K562 (cell line): ENCODE results near the gene GPR171. TPM values are rescaled to one million over a fixed set of nuclear protein-coding genes. Genes with fewer than 3 reads are reported as not detected.

Source experiments
- ATAC-seq: fragments of 200-7000 bp; cut with Tn5 transposase; 3 replicates; pipeline ENCODE4 v1.9.1; 2020; ENCODE audit warnings: moderate library complexity
- BruUV-seq: library from RNA; stranded (reverse); fragments of 400-500 nt; replicated peaks from 2 replicates; lab custom pipeline; 2021; lab: Mats Ljungman, UMichigan
- CTCF ChIA-PET: fragments of 300-600 bp; formaldehyde crosslinking; extraction: SDS; loops from one replicate; lab custom pipeline; 2021; ENCODE audit warnings: low intra/inter-chr PET ratio; lab: Yijun Ruan, JAX
- POLR2A ChIA-PET: fragments of 300-600, 350-650 bp; sonication (Branson Sonifier 250); formaldehyde crosslinking; extraction: SDS; loops from one replicate; lab custom pipeline; 2021; ENCODE audit warnings: antibody characterized with exemption, inconsistent platforms; lab: Yijun Ruan, JAX
- DNase-seq, 4 experiments: peaks; one replicate each; pipeline versions ENCODE4 v3.0.0 to v3.0.0-alpha.2; 2011 to 2018; ENCODE audit warnings: low spot score in 3 of 4, mixed read lengths in 3 of 4; ENCODE audit errors: extremely low read depth in 1 of 4
- FAIRE-seq: peaks from 2 replicates; lab custom pipeline; 2011; peaks lifted over from hg19 to GRCh38; lab: Jason Lieb, UNC
- H2AFZ ChIP-seq: 2 replicates; pipeline ENCODE4 v1.6.0; 2011; ENCODE audit warnings: low read depth, low read length, control low read depth, inconsistent platforms
- H3K27ac ChIP-seq: fragments of 200-600 bp; 3 replicates; pipeline ENCODE4 v1.8.0; 2011; ENCODE audit warnings: low read depth, mild to moderate bottlenecking, control low read depth, inconsistent platforms, low read length, moderate library complexity, mixed read lengths; ENCODE audit errors: extremely low read depth
- H3K27me3 ChIP-seq, 2 experiments: fragments of 300-600 bp in 1 of 2; 2 replicates in 1 of 2; 3 replicates in 1 of 2; pipeline versions ENCODE4 v1.6.0 to v1.8.0; 2011; ENCODE audit warnings: inconsistent platforms in 2 of 2, low read length in 2 of 2, mild to moderate bottlenecking in 1 of 2, mixed read lengths in 1 of 2, moderate library complexity in 1 of 2; ENCODE audit not compliant: control insufficient read depth in 2 of 2, insufficient read depth in 2 of 2
- H3K36me3 ChIP-seq: fragments of 300-600 bp; 3 replicates; pipeline ENCODE4 v1.8.0; 2011; ENCODE audit warnings: mild to moderate bottlenecking, low read length, inconsistent platforms; ENCODE audit not compliant: control insufficient read depth, insufficient read depth
- H3K4me1 ChIP-seq, 2 experiments: fragments of 200-600 bp in 1 of 2; replicated peaks in 1 of 2; 2 replicates in 1 of 2; 3 replicates in 1 of 2; pipeline versions ENCODE4 v1.5.1 to v1.8.0; 2011; ENCODE audit warnings: inconsistent platforms in 2 of 2, low read length in 2 of 2, mild to moderate bottlenecking in 1 of 2, mixed read lengths in 1 of 2, moderate library complexity in 1 of 2; ENCODE audit not compliant: control insufficient read depth in 2 of 2, insufficient read depth in 2 of 2
- H3K4me2 ChIP-seq: 2 replicates; pipeline ENCODE4 v1.6.1; 2011; ENCODE audit warnings: low read length, control low read depth, inconsistent platforms, mixed read lengths; ENCODE audit not compliant: insufficient read depth
- H3K4me3 ChIP-seq: fragments of 200-600 bp; sonication (generic), shearing (Covaris generic); 2 replicates; pipeline ENCODE4 v1.5.1; 2016; ENCODE audit warnings: control low read depth, inconsistent platforms
- H3K79me2 ChIP-seq: fragments of 200-600 bp; 3 replicates; pipeline ENCODE4 v1.8.0; 2011; ENCODE audit warnings: low read length, inconsistent platforms; ENCODE audit not compliant: control insufficient read depth, insufficient read depth
- H3K9ac ChIP-seq, 2 experiments: 2 replicates each; pipeline versions ENCODE4 v1.6.0 to v1.6.1; 2011; ENCODE audit warnings: low read depth in 2 of 2, low read length in 2 of 2, control low read depth in 1 of 2, inconsistent platforms in 1 of 2, mild to moderate bottlenecking in 1 of 2, mixed read lengths in 1 of 2; ENCODE audit not compliant: insufficient read depth in 1 of 2
- H3K9me1 ChIP-seq: one replicate; pipeline ENCODE4 v1.6.0; 2011; ENCODE audit warnings: inconsistent platforms, mild to moderate bottlenecking, low read length, moderate library complexity; ENCODE audit not compliant: control insufficient read depth, insufficient read depth
- H3K9me3 ChIP-seq: replicated peaks from 2 replicates; pipeline ENCODE4 v1.5.1; 2011; ENCODE audit warnings: low read depth, low read length, inconsistent platforms; ENCODE audit not compliant: control insufficient read depth, insufficient read depth
- H4K20me1 ChIP-seq: replicated peaks from 2 replicates; pipeline ENCODE4 v1.6.1; 2011; ENCODE audit warnings: low read length, inconsistent platforms, mixed read lengths; ENCODE audit not compliant: control insufficient read depth, insufficient read depth
- CHD1 ChIP-seq: fragments of 200-600 bp; sonication (generic); IDR thresholded peaks from one replicate; pipeline ENCODE4 v1.6.1; 2012; ENCODE audit warnings: mild to moderate bottlenecking, moderate library complexity, low read length, inconsistent platforms
- MED1 ChIP-seq: sonication (generic); formaldehyde crosslinking; IDR thresholded peaks from 2 replicates; pipeline ENCODE4 v1.8.1; 2023; ENCODE audit warnings: missing genetic modification reagents, borderline replicate concordance
- RBBP5 ChIP-seq: fragments of 200-600 bp; sonication (generic); IDR thresholded peaks from 2 replicates; pipeline ENCODE4 v1.6.1; 2012; ENCODE audit warnings: borderline replicate concordance, mild to moderate bottlenecking, low read length, control low read depth, inconsistent platforms; ENCODE audit not compliant: insufficient read depth, poor library complexity, severe bottlenecking
- RBM22 ChIP-seq: fragments of 200-400 bp; formaldehyde crosslinking; IDR thresholded peaks from 2 replicates; pipeline ENCODE4 v1.6.1; 2018; ENCODE audit warnings: low read length, low read depth; ENCODE audit not compliant: poor library complexity, severe bottlenecking
- UBTF ChIP-seq, 2 experiments: IDR thresholded peaks; 2 replicates each; pipeline ENCODE4 v1.6.1; 2012; ENCODE audit warnings: improper control_type of control experiment in 2 of 2, low read depth in 2 of 2, low read length in 2 of 2, borderline replicate concordance in 1 of 2
- WGBS: fragments of 100-300 bp; shearing (Covaris generic); methylation state at CpG from one replicate; pipeline ENCODE4 v1.1.6; 2016; ENCODE audit warnings: low coverage, mixed read lengths; ENCODE audit not compliant: insufficient coverage; ENCODE audit errors: missing lambda C conversion rate; 5-methylcytosine and 5-hydroxymethylcytosine counted together
- in situ Hi-C: fragments of 300-500 bp; cut with MboI; formaldehyde crosslinking; loops from 4 replicates; pipeline ENCODE4 v1.15.0; 2018; ENCODE audit warnings: inconsistent platforms, mixed read lengths
- intact Hi-C: fragments of 100-400 bp; cut with micrococcal nuclease; formaldehyde crosslinking; loops from 2 replicates; pipeline ENCODE4 v1.14.2; 2022
- polyA plus RNA-seq, 8 experiments: library from polyadenylated mRNA; depleted of rRNA in 4 of 8; stranded (reverse) in 5 of 8; unstranded in 3 of 8; fragments of >200 nt; fragmentation: Nextera tagmentation in 2 of 8; fragmentation: Illumina TruSeq in 1 of 8; extraction: Ambion mirVana in 2 of 8; extraction: Trizol in 1 of 8; gene quantifications; 2 replicates each; pipeline versions ENCODE4 v1.2.1 to v1.2.3, GENCODE V29; 2011 to 2014; ENCODE audit warnings: inconsistent platforms in 1 of 8, missing spikeins in 1 of 8
- total RNA-seq, 7 experiments: library from RNA; depleted of rRNA in 6 of 7; stranded (reverse); fragments of >200 nt in 6 of 7; fragmentation: Illumina TruSeq in 2 of 7; extraction: Trizol in 2 of 7; gene quantifications; 2 replicates each; pipeline versions ENCODE4 v1.2.1 to v1.2.3, GENCODE V29; 2011 to 2021; ENCODE audit warnings: low replicate concordance in 1 of 7

The GPR171 gene
- total and polyA plus RNA-seq, 9 of the 15 experiments (the other 6 are each of a cell fraction or from before 2014, with no cell fraction given): not detected

DNA sequence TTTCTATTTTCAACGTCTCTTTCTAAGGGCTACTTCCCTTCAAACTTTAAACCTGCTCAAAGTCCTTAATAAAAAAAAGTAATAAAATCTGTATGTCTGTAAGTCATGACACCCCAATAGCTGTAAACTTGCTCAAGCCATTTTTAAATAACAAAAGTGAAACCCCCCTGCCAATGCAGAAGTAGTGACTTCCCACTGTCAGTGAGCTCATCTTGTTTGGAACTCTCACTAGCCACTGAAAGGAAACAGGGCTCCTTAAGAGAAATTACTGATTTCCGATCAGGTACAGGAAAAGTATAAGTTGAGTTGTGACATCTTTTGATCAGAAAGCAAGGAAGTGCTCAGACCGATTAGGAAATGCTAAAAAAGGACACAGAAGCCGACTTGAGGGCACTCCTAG is 27.6 kb upstream of the GPR171 start:
- in situ Hi-C loops (loop anchor here (25.0 kb wide), 1 partner anchor 607 kb away; no protein-coding TSS in a partner anchor), intact Hi-C loops (no loop called here)
- Histone ChIP-seq H3K4me3 (no peak overlapping the region), H3K27ac (no peak overlapping the region), H3K9ac (no peak overlapping the region), H3K4me1 (no peaks in the 10 kb centered on the region), H3K27me3 (peaks cover 5 to 14% of the 10 kb centered on the region in 2 experiments), H3K79me2 (no peaks in the 10 kb centered on the region), H3K36me3 (no peaks in the 10 kb centered on the region), H3K4me2 (no peak overlapping the region), H3K9me3 (no peaks in the 10 kb centered on the region), H2AFZ (no peak overlapping the region), H4K20me1 (no peaks in the 10 kb centered on the region), H3K9me1 (no peaks in the 10 kb centered on the region)
- TF ChIP-seq CHD1 (no peak), UBTF (IDR thresholded peaks at IDR 0.05; ENCODE audit: borderline replicate concordance in 1 of 2, low read depth in 2 of 2, low read length in 2 of 2) (no peak), RBBP5 (no peak), MED1 (no peak), RBM22 (no peak)
- ATAC-seq (no peak), DNase-seq (no peak), FAIRE-seq (no peak)
- WGBS: 0% methylated on average over 4 of the region's 4 CpGs
- POLR2A ChIA-PET: no interaction called here
- no TSS peak for BruUV-seq
- CTCF ChIA-PET: interaction anchor here (0.7 kb wide), 1 partner anchor 63 kb away, joined by 3 read pairs; no protein-coding TSS in a partner anchor
